ENCODE results near the gene ATG9B. TPM values are rescaled to one million over a fixed set of nuclear protein-coding genes. Genes with fewer than 3 reads are reported as not detected.

Gene ATG9B
- total and polyA plus RNA-seq, 9 of the 15 experiments (the other 6 are each of a cell fraction or from before 2014, with no cell fraction given) = 0.29 to 8.0 (median 2.1) TPM

- TF ChIP-seq BRF1 (IDR thresholded peaks at IDR 0.05; ENCODE audit: borderline replicate concordance, extremely low read depth, insufficient read length) (no peak), ZNF184 (CRISPR knock-in tag; IDR thresholded peaks at IDR 0.05) (no peak), ARID4B (CRISPR knock-in tag; IDR thresholded peaks at IDR 0.05) (peak; percentile 60), ETS1 (conservative IDR thresholded peaks at IDR 0.05; ENCODE audit: control insufficient read depth, low read depth, low read length) (peak; percentile 98), PML (IDR thresholded peaks at IDR 0.05; ENCODE audit: low read length) (no peak), SRF (CRISPR knock-in tag; IDR thresholded peaks at IDR 0.05) (peak in 1 of 2 experiments; percentile 72; a peak in 2 of 4 replicates), ATF1 (CRISPR knock-in tag; IDR thresholded peaks at IDR 0.05) (0 out of 2 replicates have a peak, but pooled peaks have one; percentile 26), ATF1 (tag; IDR thresholded peaks at IDR 0.05) (peak; percentile 96), CBX5 (IDR thresholded peaks at IDR 0.05; ENCODE audit: borderline replicate concordance, low read depth) (no peak), ZNF354B (CRISPR knock-in tag; IDR thresholded peaks at IDR 0.05) (no peak), JUNB (CRISPR knock-in tag; conservative IDR thresholded peaks at IDR 0.05) (no peak), MTA3 (IDR thresholded peaks at IDR 0.05; ENCODE audit: borderline replicate concordance) (peak; percentile 66), JUND (IDR thresholded peaks at IDR 0.05; ENCODE audit: borderline replicate concordance, low read depth, low read length) (peak; percentile 82), JUND (tag; IDR thresholded peaks at IDR 0.05; ENCODE audit: borderline replicate concordance, low read depth, low read length) (peak; percentile 65; the same call in 2 of the 3 replicates), TAL1 (IDR thresholded peaks at IDR 0.05) (no peak), NONO (IDR thresholded peaks at IDR 0.05; ENCODE audit: low read depth in 2 of 2, low read length in 1 of 2) (peak in 1 of 2 experiments; percentile 55; a peak in 2 of 4 replicates), PTRF (tag; IDR thresholded peaks at IDR 0.05) (no peak), NUFIP1 (IDR thresholded peaks at IDR 0.05; ENCODE audit: partially characterized antibody) (no peak), HEY1 (CRISPR knock-in tag; IDR thresholded peaks at IDR 0.05; ENCODE audit: borderline replicate concordance) (no peak; the same call in 1 of the 2 replicates)
- TF ChIP-seq, protein P1, sequence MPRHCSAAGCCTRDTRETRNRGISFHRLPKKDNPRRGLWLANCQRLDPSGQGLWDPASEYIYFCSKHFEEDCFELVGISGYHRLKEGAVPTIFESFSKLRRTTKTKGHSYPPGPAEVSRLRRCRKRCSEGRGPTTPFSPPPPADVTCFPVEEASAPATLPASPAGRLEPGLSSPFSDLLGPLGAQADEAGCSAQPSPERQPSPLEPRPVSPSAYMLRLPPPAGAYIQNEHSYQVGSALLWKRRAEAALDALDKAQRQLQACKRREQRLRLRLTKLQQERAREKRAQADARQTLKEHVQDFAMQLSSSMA (CRISPR knock-in tag; IDR thresholded peaks at IDR 0.05) = no peak
- TF ChIP-seq, protein P2, sequence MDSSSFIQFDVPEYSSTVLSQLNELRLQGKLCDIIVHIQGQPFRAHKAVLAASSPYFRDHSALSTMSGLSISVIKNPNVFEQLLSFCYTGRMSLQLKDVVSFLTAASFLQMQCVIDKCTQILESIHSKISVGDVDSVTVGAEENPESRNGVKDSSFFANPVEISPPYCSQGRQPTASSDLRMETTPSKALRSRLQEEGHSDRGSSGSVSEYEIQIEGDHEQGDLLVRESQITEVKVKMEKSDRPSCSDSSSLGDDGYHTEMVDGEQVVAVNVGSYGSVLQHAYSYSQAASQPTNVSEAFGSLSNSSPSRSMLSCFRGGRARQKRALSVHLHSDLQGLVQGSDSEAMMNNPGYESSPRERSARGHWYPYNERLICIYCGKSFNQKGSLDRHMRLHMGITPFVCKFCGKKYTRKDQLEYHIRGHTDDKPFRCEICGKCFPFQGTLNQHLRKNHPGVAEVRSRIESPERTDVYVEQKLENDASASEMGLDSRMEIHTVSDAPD (CRISPR knock-in tag; IDR thresholded peaks at IDR 0.05) = no peak
These were observed 4.0 kb upstream of the ATG9B start, which contains the start of gene ABCB8 (continued) for GRCh38 chr7:151028131-151028947.
